Sigmoid colon (tissue), 7 donors: Measurements from ENCODE around the gene ELF1. TPM values are rescaled to one million over a fixed set of nuclear protein-coding genes. Genes with fewer than 3 reads are reported as not detected.

Source experiments
- DNase-seq: peaks from one replicate; pipeline ENCODE4 v3.0.0-alpha.2; 2019
- H3K27ac ChIP-seq, 4 donors: fragments of 200-600 bp; sonication (generic); one replicate each; pipeline ENCODE4 v1.5.1; 2016 to 2019; ENCODE audit warnings: mild to moderate bottlenecking in 1 of 4
- H3K27me3 ChIP-seq, 3 donors: fragments of 200-600 bp; sonication (generic); one replicate each; pipeline ENCODE4 v1.5.1; 2019; ENCODE audit warnings: mild to moderate bottlenecking in 1 of 3
- H3K36me3 ChIP-seq, 4 donors: fragments of 200-600 bp; sonication (generic); one replicate each; pipeline ENCODE4 v1.5.1; 2016 to 2019
- H3K4me1 ChIP-seq, 4 donors: fragments of 200-600 bp; sonication (generic); one replicate each; pipeline ENCODE4 v1.5.1; 2017 to 2019
- H3K4me3 ChIP-seq, 4 donors: fragments of 200-600 bp; sonication (generic); one replicate each; pipeline ENCODE4 v1.5.1; 2017 to 2019; ENCODE audit warnings: mild to moderate bottlenecking in 2 of 4, moderate library complexity in 1 of 4
- H3K9me3 ChIP-seq, 4 donors: fragments of 200-600 bp in 3 of 4; sonication (generic) in 3 of 4; one replicate each; pipeline versions ENCODE4 v1.5.1 to v1.6.1; 2013 to 2019
- CTCF ChIP-seq, 4 experiments: fragments of 450-650 bp in 3 of 4; fragments of 200-600 bp in 1 of 4; IDR thresholded peaks; one replicate each; pipeline ENCODE4 v1.5.1; 2016 to 2019; ENCODE audit warnings: antibody characterized with exemption in 4 of 4, mild to moderate bottlenecking in 3 of 4, moderate library complexity in 2 of 4
- EP300 ChIP-seq, 4 donors: sonication (generic); formaldehyde crosslinking; IDR thresholded peaks; one replicate each; pipeline ENCODE4 v1.6.1; 2017; ENCODE audit warnings: antibody characterized with exemption in 4 of 4
- POLR2A ChIP-seq, 2 donors: fragments of 450-650 bp; IDR thresholded peaks; one replicate each; pipeline ENCODE4 v1.6.1; 2016; ENCODE audit warnings: antibody characterized with exemption in 2 of 2, mild to moderate bottlenecking in 2 of 2, moderate library complexity in 2 of 2
- POLR2AphosphoS5 ChIP-seq, 4 donors: sonication (generic); formaldehyde crosslinking; IDR thresholded peaks; one replicate each; pipeline ENCODE4 v1.6.1; 2017; ENCODE audit warnings: antibody characterized with exemption in 4 of 4
- WGBS, 2 donors: extraction: QIAGEN DNeasy Blood & Tissue Kit; methylation state at CpG; one replicate each; pipeline ENCODE4 v1.1.7; 2013; 5-methylcytosine and 5-hydroxymethylcytosine counted together
- intact Hi-C: fragments of 100-400 bp; cut with DNase I; formaldehyde crosslinking; loops from one replicate; pipeline ENCODE4 v1.15.1; 2023
- polyA plus RNA-seq, 3 donors: library from polyadenylated mRNA; stranded (reverse); fragments of 200-250 nt; gene quantifications; one replicate each; pipeline ENCODE4 v1.2.3, GENCODE V29; 2013
- total RNA-seq, 4 donors: library from RNA; depleted of rRNA; stranded (reverse); fragments of >200 nt; gene quantifications; one replicate each; pipeline ENCODE4 v1.1.0, GENCODE V29; 2016
- donor health status: healthy with polysubstance abuse.
- donor health status: Bipolar disorder and iron deficiency.
- donor health status: healthy.

Gene ELF1
- total and polyA plus RNA-seq, 7 donors: 31.8 to 68.5 (median 47.4) TPM

GRCh38 chr13:41002606-41003005 lies 16.5 kb downstream of the ELF1 start:
- Histone ChIP-seq H3K4me1 (peaks cover 0 to 46% (median 25%) of the 10 kb centered on the region in 4 donors), H3K27ac (no peak overlapping the region), H3K4me3 (no peak overlapping the region), H3K27me3 (no peaks in the 10 kb centered on the region), H3K36me3 (no peaks in the 10 kb centered on the region), H3K9me3 (no peaks in the 10 kb centered on the region)
- no peak for DNase-seq
- TF ChIP-seq POLR2AphosphoS5 (IDR thresholded peaks at IDR 0.05) (no peak), EP300 (IDR thresholded peaks at IDR 0.05) (no peak), CTCF (IDR thresholded peaks at IDR 0.05) (no peak), POLR2A (IDR thresholded peaks at IDR 0.05) (no peak)
- intact Hi-C loops: no loop called here
- 51 to 65% methylated on average over 2 of the region's 2 CpGs for WGBS, 2 donors

GRCh38 chr13:41001695-41002094 lies 17.4 kb downstream of the ELF1 start:
- H3K4me1 ChIP-seq: peaks cover 0 to 39% (median 19%) of the 10 kb centered on the region in 4 donors
- TF ChIP-seq POLR2AphosphoS5 (IDR thresholded peaks at IDR 0.05): no peak
- DNase-seq: no peak
- H3K27ac ChIP-seq: no peak overlapping the region
- no peaks in the 10 kb centered on the region for H3K27me3 ChIP-seq
- intact Hi-C loops: no loop called here
- no peaks in the 10 kb centered on the region for H3K9me3 ChIP-seq
- H3K4me3 ChIP-seq: no peak overlapping the region
- H3K36me3 ChIP-seq: no peaks in the 10 kb centered on the region
- WGBS, 2 donors: 49 to 59% methylated on average over 5 of the region's 5 CpGs

- WGBS, 2 donors: 63 to 80% methylated on average over 3 of the region's 3 CpGs
- H3K4me1 ChIP-seq: peaks cover 0 to 27% (median 8%) of the 10 kb centered on the region in 4 donors
- no peak overlapping the region for H3K4me3 ChIP-seq
- H3K27me3 ChIP-seq: no peaks in the 10 kb centered on the region
- intact Hi-C loops: no loop called here
- no peak for TF ChIP-seq POLR2AphosphoS5 (IDR thresholded peaks at IDR 0.05)
- TF ChIP-seq CTCF (IDR thresholded peaks at IDR 0.05): no peak
- no peak for TF ChIP-seq EP300 (IDR thresholded peaks at IDR 0.05)
- no peak for TF ChIP-seq POLR2A (IDR thresholded peaks at IDR 0.05)
- no peaks in the 10 kb centered on the region for H3K9me3 ChIP-seq
- DNase-seq: no peak
- H3K27ac ChIP-seq: no peak overlapping the region
- H3K36me3 ChIP-seq: no peaks in the 10 kb centered on the region
These were observed 19.7 kb downstream of the ELF1 start for GRCh38 chr13:40999416-40999815.

GRCh38 chr13:40996426-40997092 lies 22.6 kb downstream of the ELF1 start:
- H3K4me3 ChIP-seq: no peak overlapping the region
- TF ChIP-seq POLR2AphosphoS5 (IDR thresholded peaks at IDR 0.05) (no peak), CTCF (IDR thresholded peaks at IDR 0.05) (no peak), EP300 (IDR thresholded peaks at IDR 0.05) (no peak), POLR2A (IDR thresholded peaks at IDR 0.05) (no peak)
- H3K27me3 ChIP-seq: no peaks in the 10 kb centered on the region
- H3K9me3 ChIP-seq: no peaks in the 10 kb centered on the region
- no peak overlapping the region for H3K27ac ChIP-seq
- WGBS, 2 donors: 62 to 74% methylated on average over 5 of the region's 5 CpGs
- no peaks in the 10 kb centered on the region for H3K36me3 ChIP-seq
- H3K4me1 ChIP-seq: peaks cover 0 to 33% (median 11%) of the 10 kb centered on the region in 4 donors
- no peak for DNase-seq
- intact Hi-C loops: no loop called here

- no peaks in the 10 kb centered on the region for H3K27me3 ChIP-seq
- TF ChIP-seq POLR2AphosphoS5 (IDR thresholded peaks at IDR 0.05): no peak
- TF ChIP-seq EP300 (IDR thresholded peaks at IDR 0.05): no peak
- TF ChIP-seq CTCF (IDR thresholded peaks at IDR 0.05): no peak
- TF ChIP-seq POLR2A (IDR thresholded peaks at IDR 0.05): no peak
- no peak overlapping the region for H3K4me3 ChIP-seq
- intact Hi-C loops: no loop called here
- no peak for DNase-seq
- H3K4me1 ChIP-seq: peaks cover 0 to 33% (median 11%) of the 10 kb centered on the region in 4 donors
- H3K27ac ChIP-seq: no peak overlapping the region
- no peaks in the 10 kb centered on the region for H3K9me3 ChIP-seq
- no peaks in the 10 kb centered on the region for H3K36me3 ChIP-seq
These were observed 23.1 kb downstream of the ELF1 start for GRCh38 chr13:40995997-40996396.
